H9 (cell line): ENCODE measurements around the gene EFCAB6. TPM values are rescaled to one million over a fixed set of nuclear protein-coding genes. Genes with fewer than 3 reads are reported as not detected.

Source experiments
- DNase-seq: peaks from one replicate; pipeline ENCODE4 v3.0.0-alpha.2; 2017
- H2AFZ ChIP-seq: one replicate; pipeline ENCODE4 v1.6.1; 2013; ENCODE audit warnings: mild to moderate bottlenecking, low read length, control low read depth, moderate library complexity
- H2AK5ac ChIP-seq: 2 replicates; pipeline ENCODE4 v1.6.1; 2013; ENCODE audit warnings: low read length, control low read depth, mixed read lengths; ENCODE audit not compliant: insufficient read length
- H2BK120ac ChIP-seq: one replicate; pipeline ENCODE4 v1.6.1; 2013; ENCODE audit warnings: low read depth, mild to moderate bottlenecking, low read length, control low read depth, inconsistent platforms; ENCODE audit not compliant: poor library complexity, severe bottlenecking
- H2BK12ac ChIP-seq: 2 replicates; pipeline ENCODE4 v1.6.1; 2013; ENCODE audit warnings: low read length, control low read depth, mixed read lengths, low read depth; ENCODE audit not compliant: insufficient read length
- H2BK15ac ChIP-seq: 2 replicates; pipeline ENCODE4 v1.6.1; 2013; ENCODE audit warnings: low read depth, low read length, control low read depth
- H2BK20ac ChIP-seq: one replicate; pipeline ENCODE4 v1.6.1; 2013; ENCODE audit warnings: low read depth, mild to moderate bottlenecking, low read length, control low read depth, inconsistent platforms; ENCODE audit not compliant: poor library complexity, severe bottlenecking
- H2BK5ac ChIP-seq: 2 replicates; pipeline ENCODE4 v1.6.1; 2013; ENCODE audit warnings: low read length, control low read depth, mixed read lengths; ENCODE audit not compliant: insufficient read length
- H3K14ac ChIP-seq: 2 replicates; pipeline ENCODE4 v1.6.1; 2013; ENCODE audit warnings: low read length, control low read depth; ENCODE audit not compliant: insufficient read depth
- H3K18ac ChIP-seq: 2 replicates; pipeline ENCODE4 v1.6.1; 2013; ENCODE audit warnings: low read depth, mild to moderate bottlenecking, mixed read lengths, low read length, control low read depth; ENCODE audit not compliant: insufficient read length
- H3K23ac ChIP-seq: 2 replicates; pipeline ENCODE4 v1.6.1; 2013; ENCODE audit warnings: low read length, control low read depth, mixed read lengths, low read depth; ENCODE audit not compliant: insufficient read length
- H3K23me2 ChIP-seq: 2 replicates; pipeline ENCODE4 v1.6.1; 2013; ENCODE audit warnings: low read depth, mild to moderate bottlenecking, mixed read lengths, low read length, control low read depth; ENCODE audit not compliant: insufficient read length, poor library complexity, severe bottlenecking
- H3K27ac ChIP-seq: 2 replicates; pipeline ENCODE4 v1.5.1; 2013; ENCODE audit warnings: low read length, control low read depth, mixed read lengths, low read depth; ENCODE audit not compliant: insufficient read length
- H3K27me3 ChIP-seq: 2 replicates; pipeline ENCODE4 v1.6.1; 2013; ENCODE audit warnings: low read length, control low read depth, inconsistent platforms; ENCODE audit not compliant: insufficient read depth
- H3K4ac ChIP-seq: 2 replicates; pipeline ENCODE4 v1.6.1; 2013; ENCODE audit warnings: low read depth, mild to moderate bottlenecking, control low read depth, inconsistent platforms, low read length, moderate library complexity
- H3K4me1 ChIP-seq: 2 replicates; pipeline ENCODE4 v1.6.1; 2013; ENCODE audit warnings: low read length, control low read depth, inconsistent platforms; ENCODE audit not compliant: insufficient read depth
- H3K4me2 ChIP-seq: 2 replicates; pipeline ENCODE4 v1.6.1; 2013; ENCODE audit warnings: low read length, control low read depth, mixed read lengths; ENCODE audit not compliant: insufficient read length, insufficient read depth
- H3K56ac ChIP-seq: 2 replicates; pipeline ENCODE4 v1.6.1; 2013; ENCODE audit warnings: low read depth, mild to moderate bottlenecking, mixed read lengths, low read length, control low read depth; ENCODE audit not compliant: insufficient read length
- H3K79me1 ChIP-seq: 2 replicates; pipeline ENCODE4 v1.6.1; 2013; ENCODE audit warnings: low read depth, mild to moderate bottlenecking, moderate library complexity, low read length, control low read depth, inconsistent platforms; ENCODE audit not compliant: insufficient read depth, poor library complexity, severe bottlenecking
- H3K79me2 ChIP-seq: 2 replicates; pipeline ENCODE4 v1.6.1; 2013; ENCODE audit warnings: low read length, control low read depth, inconsistent platforms; ENCODE audit not compliant: insufficient read depth
- H3K9ac ChIP-seq: 2 replicates; pipeline ENCODE4 v1.6.1; 2013; ENCODE audit warnings: low read length, control low read depth, mixed read lengths; ENCODE audit not compliant: insufficient read length; ENCODE audit errors: extremely low read depth
- H3K9me3 ChIP-seq: one replicate; pipeline ENCODE4 v1.6.1; 2013; ENCODE audit warnings: low read depth, low read length, inconsistent platforms; ENCODE audit not compliant: control insufficient read depth
- H3T11ph ChIP-seq: one replicate; pipeline ENCODE4 v1.6.1; 2013; ENCODE audit warnings: mild to moderate bottlenecking, low read length, control low read depth, inconsistent platforms
- H4K20me1 ChIP-seq: one replicate; pipeline ENCODE4 v1.6.1; 2013; ENCODE audit not compliant: control insufficient read depth, insufficient read length, insufficient read depth
- H4K5ac ChIP-seq: 2 replicates; pipeline ENCODE4 v1.6.1; 2013; ENCODE audit warnings: low read depth, mild to moderate bottlenecking, mixed read lengths, low read length, control low read depth; ENCODE audit not compliant: insufficient read length
- H4K8ac ChIP-seq: replicated peaks from 2 replicates; pipeline ENCODE4 v1.6.1; 2013; ENCODE audit warnings: low read length, control low read depth, mixed read lengths, low read depth; ENCODE audit not compliant: insufficient read length
- H4K91ac ChIP-seq: 2 replicates; pipeline ENCODE4 v1.6.1; 2013; ENCODE audit warnings: low read depth, mild to moderate bottlenecking, moderate library complexity, mixed read lengths, low read length, control low read depth; ENCODE audit not compliant: insufficient read length
- H3K27ac Mint-ChIP-seq, 3 experiments: 2 replicates in 2 of 3; 3 replicates in 1 of 3; pipeline ENCODE4 v1.8.0; 2020 to 2021; ENCODE audit warnings: mixed read lengths in 3 of 3, mild to moderate bottlenecking in 1 of 3, moderate library complexity in 1 of 3
- H3K27me3 Mint-ChIP-seq: 2 replicates; pipeline ENCODE4 v1.8.0; 2021; ENCODE audit warnings: low read depth, mild to moderate bottlenecking, moderate library complexity, mixed read lengths
- H3K36me3 Mint-ChIP-seq, 3 experiments: 2 replicates in 2 of 3; 3 replicates in 1 of 3; pipeline ENCODE4 v1.8.0; 2020 to 2021; ENCODE audit warnings: low read depth in 3 of 3, mixed read lengths in 3 of 3; ENCODE audit not compliant: insufficient read depth in 1 of 3
- H3K4me1 Mint-ChIP-seq, 2 experiments: 2 replicates each; pipeline ENCODE4 v1.8.0; 2020; ENCODE audit warnings: mixed read lengths in 2 of 2
- H3K4me3 Mint-ChIP-seq, 2 experiments: 2 replicates in 1 of 2; 3 replicates in 1 of 2; pipeline ENCODE4 v1.8.0; 2020 to 2021; ENCODE audit warnings: mild to moderate bottlenecking in 2 of 2, mixed read lengths in 2 of 2, moderate library complexity in 1 of 2
- H3K9me3 Mint-ChIP-seq, 2 experiments: 2 replicates in 1 of 2; 3 replicates in 1 of 2; pipeline ENCODE4 v1.8.0; 2020; ENCODE audit warnings: mild to moderate bottlenecking in 2 of 2, mixed read lengths in 2 of 2, moderate library complexity in 1 of 2
- CTCF ChIP-seq: fragments of 200-600 bp; sonication (generic); conservative IDR thresholded peaks from 3 replicates; pipeline ENCODE4 v1.8.0; 2021; ENCODE audit warnings: antibody characterized with exemption, mild to moderate bottlenecking
- WGBS: extraction: QIAGEN DNeasy Blood & Tissue Kit; methylation state at CpG from one replicate; pipeline ENCODE4 v1.1.7; 2013; ENCODE audit warnings: missing lambda C conversion rate, low lambda C conversion rate, mixed read lengths; ENCODE audit not compliant: insufficient read length; ENCODE audit errors: extremely low coverage; 5-methylcytosine and 5-hydroxymethylcytosine counted together
- total RNA-seq: library from RNA; stranded (reverse); gene quantifications from 2 replicates; pipeline ENCODE4 v1.2.1, GENCODE V29; 2021

The EFCAB6 gene
- total RNA-seq, 1 experiment from 2014 or later = 0.31 TPM

- no peak overlapping the region for H3K23ac ChIP-seq
- no peak overlapping the region for H2BK20ac ChIP-seq
- no peak for DNase-seq
- no peak overlapping the region for H3K27ac ChIP-seq
- no peaks in the 10 kb centered on the region for H4K20me1 ChIP-seq
- no peak overlapping the region for H3K4me2 ChIP-seq
- Mint-ChIP-seq H3K36me3 (no peaks in the 10 kb centered on the region), H3K9me3 (peaks cover 0 to 3% of the 10 kb centered on the region in 2 experiments; a peak in 1 of 5 replicates), H3K4me3 (no peak overlapping the region), H3K27ac (no peak overlapping the region), H3K4me1 (no peaks in the 10 kb centered on the region), H3K27me3 (peaks cover 2% of the 10 kb centered on the region)
- no peak overlapping the region for H2AK5ac ChIP-seq
- H2BK15ac ChIP-seq = no peak overlapping the region
- no peak overlapping the region for H3T11ph ChIP-seq
- H3K4ac ChIP-seq = no peak overlapping the region
- no peak overlapping the region for H2BK12ac ChIP-seq
- H3K18ac ChIP-seq = no peak overlapping the region
- H3K9me3 ChIP-seq = no peaks in the 10 kb centered on the region
- no peak overlapping the region for H4K91ac ChIP-seq
- TF ChIP-seq CTCF = no peak
- H3K4me1 ChIP-seq = no peaks in the 10 kb centered on the region
- H3K56ac ChIP-seq = no peak overlapping the region
- no peak overlapping the region for H3K9ac ChIP-seq
- H3K14ac ChIP-seq = no peak overlapping the region
- no peaks in the 10 kb centered on the region for H3K79me1 ChIP-seq
- no peaks in the 10 kb centered on the region for H3K23me2 ChIP-seq
- no peaks in the 10 kb centered on the region for H3K79me2 ChIP-seq
- H4K5ac ChIP-seq = no peak overlapping the region
- no peak overlapping the region for H2BK120ac ChIP-seq
- no peak overlapping the region for H2AFZ ChIP-seq
- no peaks in the 10 kb centered on the region for H3K27me3 ChIP-seq
- no peak overlapping the region for H4K8ac ChIP-seq
- WGBS = no CpG with 5 or more reads among the region's 8 CpGs
- H2BK5ac ChIP-seq = no peak overlapping the region
Measured at GRCh38 chr22:43507235-43507634, 304.9 kb downstream of the EFCAB6 start.
